ENCODE data around the gene TMEM121.

Gene TMEM121

DNA sequence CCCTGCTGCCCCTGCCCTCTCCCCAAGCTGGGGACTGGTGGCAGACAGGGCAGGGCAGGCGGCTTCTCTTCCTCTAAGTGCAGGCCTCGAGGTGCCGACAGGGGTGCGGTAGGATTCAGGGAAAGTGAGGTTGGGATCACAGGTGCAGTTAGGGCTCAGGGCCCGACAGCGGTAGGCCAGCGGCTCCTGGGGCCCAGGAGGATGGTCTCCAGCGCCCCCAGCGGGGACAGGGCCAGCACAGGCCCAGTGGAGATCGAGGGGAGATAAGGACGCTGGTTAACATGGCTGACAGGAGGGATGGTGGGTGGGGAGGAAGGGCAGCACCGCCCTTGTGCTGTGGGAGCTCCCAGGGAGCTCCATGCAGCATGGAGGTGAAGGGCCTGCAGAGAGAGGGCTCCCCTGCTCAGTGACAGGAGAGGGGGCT is 40.6 kb upstream of the TMEM121 start:
- TF ChIP-seq, protein P1, sequence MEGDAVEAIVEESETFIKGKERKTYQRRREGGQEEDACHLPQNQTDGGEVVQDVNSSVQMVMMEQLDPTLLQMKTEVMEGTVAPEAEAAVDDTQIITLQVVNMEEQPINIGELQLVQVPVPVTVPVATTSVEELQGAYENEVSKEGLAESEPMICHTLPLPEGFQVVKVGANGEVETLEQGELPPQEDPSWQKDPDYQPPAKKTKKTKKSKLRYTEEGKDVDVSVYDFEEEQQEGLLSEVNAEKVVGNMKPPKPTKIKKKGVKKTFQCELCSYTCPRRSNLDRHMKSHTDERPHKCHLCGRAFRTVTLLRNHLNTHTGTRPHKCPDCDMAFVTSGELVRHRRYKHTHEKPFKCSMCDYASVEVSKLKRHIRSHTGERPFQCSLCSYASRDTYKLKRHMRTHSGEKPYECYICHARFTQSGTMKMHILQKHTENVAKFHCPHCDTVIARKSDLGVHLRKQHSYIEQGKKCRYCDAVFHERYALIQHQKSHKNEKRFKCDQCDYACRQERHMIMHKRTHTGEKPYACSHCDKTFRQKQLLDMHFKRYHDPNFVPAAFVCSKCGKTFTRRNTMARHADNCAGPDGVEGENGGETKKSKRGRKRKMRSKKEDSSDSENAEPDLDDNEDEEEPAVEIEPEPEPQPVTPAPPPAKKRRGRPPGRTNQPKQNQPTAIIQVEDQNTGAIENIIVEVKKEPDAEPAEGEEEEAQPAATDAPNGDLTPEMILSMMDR (IDR thresholded peaks at IDR 0.05) = no peak

DNA sequence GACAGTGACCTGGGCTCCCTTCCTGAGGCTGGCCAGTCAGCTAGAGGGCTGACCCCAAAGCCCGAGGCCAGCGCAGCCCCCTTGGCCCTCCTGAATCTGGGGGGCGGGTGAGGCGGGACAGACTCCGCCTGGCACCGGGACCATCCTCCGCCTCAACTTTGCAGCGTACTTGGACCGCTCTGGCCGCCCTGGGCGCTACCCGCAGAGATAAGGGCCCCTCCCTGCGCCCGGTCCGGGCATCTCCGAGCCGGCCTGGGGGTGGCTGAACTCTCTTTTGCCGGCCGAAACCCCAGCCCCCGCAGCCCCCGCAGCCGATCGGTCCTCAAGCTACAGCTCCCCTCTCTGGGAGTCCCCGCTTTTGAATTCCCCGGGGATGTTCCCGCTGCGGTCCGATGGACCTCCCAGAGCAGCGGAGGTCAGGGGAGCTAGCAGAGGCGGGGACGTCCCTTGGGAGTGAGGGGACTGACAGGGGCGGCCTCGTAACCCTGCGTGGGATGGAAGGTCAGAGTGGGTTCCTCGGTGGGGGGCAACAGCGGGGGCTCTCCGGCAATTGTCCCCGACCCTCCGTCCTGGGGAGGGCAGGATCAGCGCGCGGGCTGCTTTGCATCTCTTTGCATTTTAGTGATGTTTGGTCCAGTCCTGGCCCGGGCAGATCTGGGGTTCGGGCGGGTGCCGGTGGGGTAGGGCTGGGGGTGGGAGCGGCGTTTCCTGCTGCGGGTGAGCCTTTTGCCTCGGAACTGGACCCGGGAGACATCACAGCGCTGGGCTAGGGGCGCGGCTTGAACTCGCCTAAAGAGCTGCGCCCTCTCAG is 40.0 kb upstream of the TMEM121 start, which contains the start of gene CRIP1:
Gene CRIP1, plus strand, starts transcription at position 724 of the 811 bp plus-strand sequence. CDS start 374 bp downstream, outside the sequence.
- TF ChIP-seq, protein P1 (IDR thresholded peaks at IDR 0.05) = no peak

GRCh38 chr14:105486974-105487448 is 39.4 kb upstream of the TMEM121 start:
- TF ChIP-seq, protein P1 (IDR thresholded peaks at IDR 0.05) = no peak

DNA sequence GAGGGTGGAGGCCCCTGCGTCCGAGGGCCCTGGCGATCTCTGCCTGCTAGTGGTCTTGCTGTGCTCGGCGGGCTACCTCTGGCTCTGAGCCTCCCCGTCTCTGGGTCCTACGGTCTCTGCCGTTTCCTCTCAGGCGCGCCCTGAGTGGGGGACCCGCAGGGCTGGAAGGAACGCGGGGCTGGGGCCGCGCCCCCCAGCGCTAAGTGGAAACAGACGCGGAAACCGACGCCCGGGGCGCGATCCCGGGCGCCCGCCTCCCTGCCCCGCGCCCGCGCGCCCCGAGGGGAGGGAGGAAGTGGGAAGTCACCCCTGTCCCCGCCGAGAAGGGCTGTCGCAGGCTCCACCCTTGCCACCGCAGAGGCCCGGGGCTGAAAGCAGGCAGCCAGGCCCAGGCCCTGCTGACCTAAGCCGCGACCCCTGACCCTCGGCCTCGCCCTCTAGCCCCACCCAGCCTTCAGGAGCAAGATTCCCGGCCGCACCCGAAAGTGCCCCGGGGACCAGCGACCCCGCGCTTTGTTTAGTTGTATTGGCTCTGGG is 38.9 kb upstream of the TMEM121 start:
- TF ChIP-seq, protein P1 (IDR thresholded peaks at IDR 0.05) = no peak

- TF ChIP-seq, protein P1 (IDR thresholded peaks at IDR 0.05) = no peak
Measured at GRCh38 chr14:105487986-105488777, 38.2 kb upstream of the TMEM121 start.

GRCh38 chr14:105488781-105489541 is 37.4 kb upstream of the TMEM121 start:
- TF ChIP-seq, protein P1 (IDR thresholded peaks at IDR 0.05) = no peak

Measured in LNCAP (cell line).